Muscle layer of duodenum (tissue), 2 donors: ENCODE data around the gene CLSTN1.
A peak's percentile ranks its signal among the peaks of the same experiment; 100 is the strongest.

Experiments used
- H3K27ac ChIP-seq: one replicate; pipeline ENCODE4 v1.7.0; 2013; ENCODE audit warnings: mild to moderate bottlenecking, low read length
- H3K27me3 ChIP-seq: one replicate; pipeline ENCODE4 v1.7.0; 2013; ENCODE audit warnings: low read depth, mild to moderate bottlenecking, control low read depth, low read length
- H3K36me3 ChIP-seq, 2 donors: one replicate each; pipeline ENCODE4 v1.7.0; 2013; ENCODE audit warnings: low read length in 2 of 2, control low read depth in 1 of 2, mild to moderate bottlenecking in 1 of 2; ENCODE audit not compliant: insufficient read depth in 2 of 2, control insufficient read depth in 1 of 2
- H3K4me1 ChIP-seq, 2 donors: one replicate each; pipeline ENCODE4 v1.7.0; 2013; ENCODE audit warnings: low read length in 2 of 2, mild to moderate bottlenecking in 2 of 2, control low read depth in 1 of 2, moderate library complexity in 1 of 2; ENCODE audit not compliant: insufficient read depth in 2 of 2, control insufficient read depth in 1 of 2
- H3K4me3 ChIP-seq, 2 donors: one replicate each; pipeline ENCODE4 v1.7.0; 2013; ENCODE audit warnings: low read length in 2 of 2, low read depth in 1 of 2, mild to moderate bottlenecking in 1 of 2
- H3K9me3 ChIP-seq, 2 donors: one replicate each; pipeline ENCODE4 v1.7.0; 2013; ENCODE audit warnings: low read length in 2 of 2, control low read depth in 1 of 2, mild to moderate bottlenecking in 1 of 2; ENCODE audit not compliant: control insufficient read depth in 1 of 2
- donor health status: healthy.

Gene CLSTN1

DNA sequence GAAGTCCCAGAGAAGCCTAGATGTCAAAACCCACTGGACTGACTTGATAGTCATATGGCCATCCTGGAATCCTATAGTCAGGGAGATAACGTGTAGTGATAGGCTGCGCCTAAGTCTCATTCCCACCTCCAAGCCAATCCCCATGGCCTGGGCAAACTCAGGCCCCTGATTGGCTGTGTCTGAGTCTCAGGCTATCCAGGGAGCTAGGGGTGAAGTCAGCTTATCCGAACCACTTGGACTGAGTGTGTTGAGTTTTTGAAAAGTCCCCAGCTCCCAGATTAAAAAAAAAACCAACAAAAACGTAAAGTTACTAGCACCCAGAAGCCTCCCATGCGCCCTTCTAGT is 120.6 kb downstream of the CLSTN1 start:
- no peaks in the 10 kb centered on the region for H3K4me1 ChIP-seq

GRCh38 chr1:9701665-9702064 is 122.1 kb downstream of the CLSTN1 start:
- Histone ChIP-seq H3K27me3 (no peaks in the 10 kb centered on the region), H3K27ac (no peak overlapping the region), H3K9me3 (no peaks in the 10 kb centered on the region), H3K36me3 (no peaks in the 10 kb centered on the region), H3K4me3 (no peak overlapping the region), H3K4me1 (no peaks in the 10 kb centered on the region)

More for the DNA sequence above, 120.6 kb downstream of the CLSTN1 start:
- Histone ChIP-seq H3K4me3 (no peak overlapping the region), H3K36me3 (no peaks in the 10 kb centered on the region), H3K9me3 (no peaks in the 10 kb centered on the region), H3K27me3 (no peaks in the 10 kb centered on the region), H3K27ac (no peak overlapping the region)

GRCh38 chr1:9700340-9700739 is 123.4 kb downstream of the CLSTN1 start:
- H3K9me3 ChIP-seq, result no peaks in the 10 kb centered on the region
- no peaks in the 10 kb centered on the region for H3K36me3 ChIP-seq
- H3K27ac ChIP-seq, result no peak overlapping the region
- H3K27me3 ChIP-seq, result no peaks in the 10 kb centered on the region
- H3K4me1 ChIP-seq, result no peaks in the 10 kb centered on the region
- no peak overlapping the region for H3K4me3 ChIP-seq

GRCh38 chr1:9699361-9699760 is 124.4 kb downstream of the CLSTN1 start:
- Histone ChIP-seq H3K36me3 (no peaks in the 10 kb centered on the region), H3K27me3 (no peaks in the 10 kb centered on the region), H3K4me1 (no peaks in the 10 kb centered on the region), H3K27ac (no peak overlapping the region), H3K4me3 (no peak overlapping the region), H3K9me3 (no peaks in the 10 kb centered on the region)

GRCh38 chr1:9696793-9697192 is 127.0 kb downstream of the CLSTN1 start:
- H3K36me3 ChIP-seq, result no peaks in the 10 kb centered on the region
- H3K27me3 ChIP-seq, result no peaks in the 10 kb centered on the region
- no peak overlapping the region for H3K4me3 ChIP-seq
- H3K9me3 ChIP-seq, result no peaks in the 10 kb centered on the region
- H3K4me1 ChIP-seq, result no peaks in the 10 kb centered on the region
- no peak overlapping the region for H3K27ac ChIP-seq

DNA sequence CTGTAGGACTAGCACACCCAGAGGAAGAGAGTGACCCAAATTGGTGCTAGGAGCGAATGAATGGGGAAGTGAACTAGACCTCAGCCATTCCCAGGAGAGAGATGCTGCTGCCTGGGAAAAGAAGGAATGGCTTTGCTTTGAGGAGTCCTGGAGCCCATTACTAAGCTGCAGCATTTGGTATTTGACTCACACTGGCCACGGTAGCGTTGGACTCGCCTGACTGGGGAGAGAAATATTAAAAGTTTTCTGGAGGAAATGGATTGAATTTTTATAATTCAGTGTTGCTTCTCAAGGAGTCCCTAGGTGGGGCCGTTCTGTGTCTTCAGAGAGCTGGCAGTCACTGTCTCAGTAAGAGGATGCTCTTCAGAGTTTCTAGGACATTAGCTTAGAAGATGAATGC is 132.1 kb downstream of the CLSTN1 start:
- H3K27me3 ChIP-seq, result no peaks in the 10 kb centered on the region
- no peak overlapping the region for H3K27ac ChIP-seq
- H3K9me3 ChIP-seq, result no peaks in the 10 kb centered on the region
- no peak overlapping the region for H3K4me3 ChIP-seq
- peaks cover 9 to 30% of the 10 kb centered on the region in 2 donors for H3K4me1 ChIP-seq
- no peaks in the 10 kb centered on the region for H3K36me3 ChIP-seq

- Histone ChIP-seq H3K4me3 (no peak overlapping the region), H3K4me1 (peaks cover 9 to 30% of the 10 kb centered on the region in 2 donors), H3K27me3 (no peaks in the 10 kb centered on the region), H3K36me3 (no peaks in the 10 kb centered on the region), H3K9me3 (no peaks in the 10 kb centered on the region), H3K27ac (no peak overlapping the region)
Observed at GRCh38 chr1:9691108-9691445, 132.7 kb downstream of the CLSTN1 start.

- no peak overlapping the region for H3K27ac ChIP-seq
- H3K4me3 ChIP-seq, result peak overlapping the region; percentile 39 to 80
- no peaks in the 10 kb centered on the region for H3K36me3 ChIP-seq
Observed at GRCh38 chr1:9690440-9691107, 133.2 kb downstream of the CLSTN1 start.

DNA sequence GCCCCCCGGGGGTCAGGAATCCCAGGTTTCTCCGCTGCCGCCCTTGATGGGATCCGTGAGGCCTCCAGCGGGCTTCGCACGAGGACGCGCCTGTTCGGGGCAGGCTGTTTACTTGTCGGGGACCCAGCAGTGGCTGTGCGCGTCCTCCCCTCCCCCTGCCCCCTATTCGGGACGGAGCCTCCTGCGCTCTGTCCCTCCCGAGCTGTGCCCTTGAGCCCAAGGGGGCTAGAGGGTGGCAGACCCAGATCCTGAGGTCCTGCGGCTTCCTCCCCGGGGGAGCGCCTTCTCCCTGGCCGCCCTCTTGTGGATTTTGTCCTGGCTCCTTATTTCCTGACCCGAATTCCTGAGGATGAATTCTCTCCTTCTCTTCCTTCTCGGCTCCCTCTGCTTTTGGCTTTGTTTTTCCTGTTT is 133.8 kb downstream of the CLSTN1 start:
- Histone ChIP-seq H3K27me3 (no peaks in the 10 kb centered on the region), H3K36me3 (no peaks in the 10 kb centered on the region), H3K9me3 (no peaks in the 10 kb centered on the region), H3K4me1 (peaks cover 9 to 30% of the 10 kb centered on the region in 2 donors), H3K4me3 (peak overlapping the region; percentile 39 to 80), H3K27ac (no peak overlapping the region)

More at GRCh38 chr1:9690440-9691107, 133.2 kb downstream of the CLSTN1 start:
- peaks cover 9 to 30% of the 10 kb centered on the region in 2 donors for H3K4me1 ChIP-seq
- H3K9me3 ChIP-seq, result no peaks in the 10 kb centered on the region
- no peaks in the 10 kb centered on the region for H3K27me3 ChIP-seq

- peaks cover 9 to 30% of the 10 kb centered on the region in 2 donors for H3K4me1 ChIP-seq
- no peaks in the 10 kb centered on the region for H3K27me3 ChIP-seq
- no peak overlapping the region for H3K27ac ChIP-seq
- H3K9me3 ChIP-seq, result no peaks in the 10 kb centered on the region
- H3K4me3 ChIP-seq, result peak overlapping the region; percentile 61 to 80
- H3K36me3 ChIP-seq, result no peaks in the 10 kb centered on the region
Observed at GRCh38 chr1:9689011-9689706, 134.6 kb downstream of the CLSTN1 start.

DNA sequence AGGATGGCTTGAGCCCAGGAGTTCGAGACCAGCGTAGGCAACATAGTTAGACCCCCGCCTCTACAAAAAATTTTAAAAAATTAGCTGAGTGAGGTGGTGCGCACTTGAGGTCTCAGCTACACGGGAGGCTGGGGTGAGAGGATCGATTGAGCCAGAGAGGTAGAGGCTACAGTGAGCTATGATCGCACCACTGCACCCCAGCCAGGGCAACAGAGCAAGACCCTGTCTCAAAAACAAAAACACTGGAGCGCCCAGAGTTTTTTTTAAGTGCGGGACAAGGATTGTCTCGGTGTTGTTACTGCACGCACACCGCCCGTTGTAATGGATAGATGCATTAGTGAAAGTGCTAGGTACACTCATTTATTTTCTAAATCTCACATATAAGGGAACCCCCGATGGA is 135.2 kb downstream of the CLSTN1 start:
- peak overlapping the region; percentile 61 to 80 for H3K4me3 ChIP-seq

More for the DNA sequence above, 135.2 kb downstream of the CLSTN1 start:
- Histone ChIP-seq H3K27me3 (no peaks in the 10 kb centered on the region), H3K4me1 (peaks cover 9 to 30% of the 10 kb centered on the region in 2 donors), H3K27ac (no peak overlapping the region), H3K36me3 (no peaks in the 10 kb centered on the region), H3K9me3 (no peaks in the 10 kb centered on the region)
